Measurements from ENCODE around the gene DAG1.

Gene DAG1

DNA sequence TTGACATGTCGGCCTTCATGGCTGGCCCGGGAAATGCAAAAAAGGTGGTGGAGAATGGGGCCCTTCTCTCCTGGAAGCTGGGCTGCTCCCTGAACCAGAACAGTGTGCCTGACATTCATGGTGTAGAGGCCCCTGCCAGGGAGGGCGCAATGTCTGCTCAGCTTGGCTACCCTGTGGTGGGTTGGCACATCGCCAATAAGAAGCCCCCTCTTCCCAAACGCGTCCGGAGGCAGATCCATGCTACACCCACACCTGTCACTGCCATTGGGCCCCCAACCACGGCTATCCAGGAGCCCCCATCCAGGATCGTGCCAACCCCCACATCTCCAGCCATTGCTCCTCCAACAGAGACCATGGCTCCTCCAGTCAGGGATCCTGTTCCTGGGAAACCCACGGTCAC is 61.2 kb downstream of the DAG1 start:
- Mint-ChIP-seq H3K27ac (ENCODE audit: low read depth) (no peak overlapping the region), H3K27me3 (no peaks in the 10 kb centered on the region), H3K4me3 (no peak overlapping the region), H3K4me1 (peaks cover 13% of the 10 kb centered on the region), H3K9me3 (no peaks in the 10 kb centered on the region), H3K36me3 (ENCODE audit: insufficient read depth) (peaks cover 13% of the 10 kb centered on the region)
- ATAC-seq (replicated peaks; ENCODE audit: extremely low read depth, poor library complexity, severe bottlenecking) (no peak), DNase-seq (ENCODE audit: low spot score in 2 of 2) (no peak)

- peaks cover 13% of the 10 kb centered on the region for H3K36me3 Mint-ChIP-seq (ENCODE audit: insufficient read depth)
- H3K4me3 Mint-ChIP-seq = no peak overlapping the region
- peaks cover 13% of the 10 kb centered on the region for H3K4me1 Mint-ChIP-seq
- H3K27me3 Mint-ChIP-seq = no peaks in the 10 kb centered on the region
- ATAC-seq (replicated peaks; ENCODE audit: extremely low read depth, poor library complexity, severe bottlenecking) (no peak), DNase-seq (ENCODE audit: low spot score in 2 of 2) (no peak)
- H3K9me3 Mint-ChIP-seq = no peaks in the 10 kb centered on the region
- H3K27ac Mint-ChIP-seq (ENCODE audit: low read depth) = no peak overlapping the region
These were observed 61.6 kb downstream of the DAG1 start for GRCh38 chr3:49531715-49532114.

DNA sequence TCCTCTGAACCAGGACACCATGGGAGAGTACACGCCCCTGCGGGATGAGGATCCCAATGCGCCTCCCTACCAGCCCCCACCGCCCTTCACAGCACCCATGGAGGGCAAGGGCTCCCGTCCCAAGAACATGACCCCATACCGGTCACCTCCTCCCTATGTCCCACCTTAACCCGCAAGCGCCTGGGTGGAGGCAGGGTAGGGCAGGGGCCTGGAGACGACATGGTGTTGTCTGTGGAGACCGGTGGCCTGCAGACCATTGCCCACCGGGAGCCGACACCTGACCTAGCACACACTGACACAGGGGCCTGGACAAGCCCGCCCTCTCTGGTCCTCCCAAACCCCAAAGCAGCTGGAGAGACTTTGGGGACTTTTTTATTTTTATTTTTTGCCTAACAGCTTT is 63.0 kb downstream of the DAG1 start:
- Mint-ChIP-seq H3K27ac (ENCODE audit: low read depth) (no peak overlapping the region), H3K27me3 (no peaks in the 10 kb centered on the region), H3K4me3 (no peak overlapping the region), H3K36me3 (ENCODE audit: insufficient read depth) (peaks cover 15% of the 10 kb centered on the region), H3K9me3 (no peaks in the 10 kb centered on the region), H3K4me1 (peaks cover 7% of the 10 kb centered on the region)
- ATAC-seq (replicated peaks; ENCODE audit: extremely low read depth, poor library complexity, severe bottlenecking) (no peak), DNase-seq (ENCODE audit: low spot score in 2 of 2) (no peak)

DNA sequence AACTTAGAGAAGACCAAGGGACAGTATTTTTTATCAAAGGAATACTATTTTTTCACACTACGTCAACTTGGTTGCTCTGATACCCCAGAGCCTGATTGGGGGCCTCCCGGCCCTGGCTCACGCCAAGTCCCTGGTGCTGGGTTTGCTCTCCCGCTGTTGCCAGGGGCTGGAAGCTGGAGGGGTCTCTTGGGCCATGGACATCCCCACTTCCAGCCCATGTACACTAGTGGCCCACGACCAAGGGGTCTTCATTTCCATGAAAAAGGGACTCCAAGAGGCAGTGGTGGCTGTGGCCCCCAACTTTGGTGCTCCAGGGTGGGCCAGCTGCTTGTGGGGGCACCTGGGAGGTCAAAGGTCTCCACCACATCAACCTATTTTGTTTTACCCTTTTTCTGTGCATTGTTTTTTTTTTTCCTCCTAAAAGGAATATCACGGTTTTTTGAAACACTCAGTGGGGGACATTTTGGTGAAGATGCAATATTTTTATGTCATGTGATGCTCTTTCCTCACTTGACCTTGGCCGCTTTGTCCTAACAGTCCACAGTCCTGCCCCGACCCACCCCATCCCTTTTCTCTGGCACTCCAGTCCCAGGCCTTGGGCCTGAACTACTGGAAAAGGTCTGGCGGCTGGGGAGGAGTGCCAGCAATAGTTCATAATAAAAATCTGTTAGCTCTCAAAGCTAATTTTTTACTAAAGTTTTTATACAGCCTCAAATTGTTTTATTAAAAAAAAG is 63.9 kb downstream of the DAG1 start:
- peaks cover 7% of the 10 kb centered on the region for H3K4me1 Mint-ChIP-seq
- no peaks in the 10 kb centered on the region for H3K9me3 Mint-ChIP-seq
- H3K4me3 Mint-ChIP-seq = no peak overlapping the region
- peaks cover 15% of the 10 kb centered on the region for H3K36me3 Mint-ChIP-seq (ENCODE audit: insufficient read depth)
- H3K27ac Mint-ChIP-seq (ENCODE audit: low read depth) = no peak overlapping the region
- H3K27me3 Mint-ChIP-seq = no peaks in the 10 kb centered on the region
- ATAC-seq (replicated peaks; ENCODE audit: extremely low read depth, poor library complexity, severe bottlenecking) = no peak
- DNase-seq (ENCODE audit: low spot score in 2 of 2) = no peak

DNA sequence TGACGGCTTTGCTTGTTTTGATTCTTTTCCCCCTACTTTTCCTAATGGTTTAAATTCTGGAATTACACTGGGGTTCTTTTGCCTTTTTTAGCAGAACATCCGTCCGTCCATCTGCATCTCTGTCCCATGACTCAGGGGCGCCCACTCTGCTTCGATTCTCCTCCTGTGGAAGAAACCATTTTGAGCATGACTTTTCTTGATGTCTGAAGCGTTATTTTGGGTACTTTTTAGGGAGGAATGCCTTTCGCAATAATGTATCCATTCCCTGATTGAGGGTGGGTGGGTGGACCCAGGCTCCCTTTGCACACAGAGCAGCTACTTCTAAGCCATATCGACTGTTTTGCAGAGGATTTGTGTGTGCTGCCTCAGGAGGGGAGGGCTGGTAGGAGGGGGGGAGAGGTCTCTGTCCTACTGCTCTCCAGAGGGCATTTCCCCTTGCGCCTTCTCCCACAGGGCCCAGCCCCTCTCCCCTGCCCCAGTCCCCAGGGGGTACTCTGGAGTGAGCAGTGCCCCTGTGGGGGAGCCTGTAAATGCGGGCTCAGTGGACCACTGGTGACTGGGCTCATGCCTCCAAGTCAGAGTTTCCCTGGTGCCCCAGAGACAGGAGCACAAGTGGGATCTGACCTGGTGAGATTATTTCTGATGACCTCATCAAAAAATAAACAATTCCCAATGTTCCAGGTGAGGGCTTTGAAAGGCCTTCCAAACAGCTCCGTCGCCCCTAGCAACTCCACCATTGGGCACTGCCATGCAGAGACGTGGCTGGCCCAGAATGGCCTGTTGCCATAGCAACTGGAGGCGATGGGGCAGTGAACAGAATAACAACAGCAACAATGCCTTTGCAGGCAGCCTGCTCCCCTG is 64.7 kb downstream of the DAG1 start:
- H3K27me3 Mint-ChIP-seq = no peaks in the 10 kb centered on the region
- peaks cover 15% of the 10 kb centered on the region for H3K36me3 Mint-ChIP-seq (ENCODE audit: insufficient read depth)
- no peak overlapping the region for H3K4me3 Mint-ChIP-seq
- H3K27ac Mint-ChIP-seq (ENCODE audit: low read depth) = no peak overlapping the region
- peaks cover 10% of the 10 kb centered on the region for H3K4me1 Mint-ChIP-seq
- DNase-seq (ENCODE audit: low spot score in 2 of 2) (no peak), ATAC-seq (replicated peaks; ENCODE audit: extremely low read depth, poor library complexity, severe bottlenecking) (no peak)
- H3K9me3 Mint-ChIP-seq = no peaks in the 10 kb centered on the region

- ATAC-seq (replicated peaks; ENCODE audit: extremely low read depth, poor library complexity, severe bottlenecking) = no peak
- DNase-seq (ENCODE audit: low spot score in 2 of 2) = no peak
- no peaks in the 10 kb centered on the region for H3K27me3 Mint-ChIP-seq
- H3K4me3 Mint-ChIP-seq = no peak overlapping the region
- peaks cover 5% of the 10 kb centered on the region for H3K4me1 Mint-ChIP-seq
- no peaks in the 10 kb centered on the region for H3K9me3 Mint-ChIP-seq
- peaks cover 10% of the 10 kb centered on the region for H3K36me3 Mint-ChIP-seq (ENCODE audit: insufficient read depth)
- H3K27ac Mint-ChIP-seq (ENCODE audit: low read depth) = no peak overlapping the region
These were observed 66.2 kb downstream of the DAG1 start for GRCh38 chr3:49535971-49536874.

DNA sequence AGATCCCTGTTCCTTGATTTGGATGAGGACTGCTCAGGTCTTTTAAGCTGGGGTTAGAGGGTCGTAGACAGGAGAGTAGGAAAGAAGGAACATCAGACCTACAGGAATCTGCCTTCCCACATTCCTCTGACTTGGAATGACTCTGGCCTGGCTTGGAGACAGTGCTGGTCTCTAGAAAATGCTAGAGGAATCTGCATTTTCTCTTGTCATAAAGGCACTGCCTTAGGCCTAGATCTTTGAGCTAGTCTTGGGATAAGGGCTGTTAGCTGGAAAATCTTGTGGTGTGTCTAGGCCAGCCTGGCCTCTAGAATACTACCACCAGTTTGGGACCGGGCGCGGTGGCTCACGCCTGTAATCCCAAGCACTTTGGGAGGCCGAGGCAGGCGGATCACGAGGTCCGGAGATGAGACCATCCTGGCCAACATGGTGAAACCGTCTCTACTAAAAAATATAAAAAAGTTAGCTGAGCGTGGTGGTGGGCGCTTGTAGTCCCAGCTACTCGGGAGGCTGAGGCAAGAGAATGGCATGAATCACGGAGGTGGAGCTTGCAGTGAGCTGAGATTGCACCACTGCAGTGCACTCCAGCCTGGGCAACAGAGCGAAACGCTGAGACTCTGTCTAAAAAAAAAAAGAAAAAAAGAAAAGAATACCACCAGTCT is 66.9 kb downstream of the DAG1 start:
- no peak overlapping the region for H3K4me3 Mint-ChIP-seq
- no peak for ATAC-seq (replicated peaks; ENCODE audit: extremely low read depth, poor library complexity, severe bottlenecking)

DNA sequence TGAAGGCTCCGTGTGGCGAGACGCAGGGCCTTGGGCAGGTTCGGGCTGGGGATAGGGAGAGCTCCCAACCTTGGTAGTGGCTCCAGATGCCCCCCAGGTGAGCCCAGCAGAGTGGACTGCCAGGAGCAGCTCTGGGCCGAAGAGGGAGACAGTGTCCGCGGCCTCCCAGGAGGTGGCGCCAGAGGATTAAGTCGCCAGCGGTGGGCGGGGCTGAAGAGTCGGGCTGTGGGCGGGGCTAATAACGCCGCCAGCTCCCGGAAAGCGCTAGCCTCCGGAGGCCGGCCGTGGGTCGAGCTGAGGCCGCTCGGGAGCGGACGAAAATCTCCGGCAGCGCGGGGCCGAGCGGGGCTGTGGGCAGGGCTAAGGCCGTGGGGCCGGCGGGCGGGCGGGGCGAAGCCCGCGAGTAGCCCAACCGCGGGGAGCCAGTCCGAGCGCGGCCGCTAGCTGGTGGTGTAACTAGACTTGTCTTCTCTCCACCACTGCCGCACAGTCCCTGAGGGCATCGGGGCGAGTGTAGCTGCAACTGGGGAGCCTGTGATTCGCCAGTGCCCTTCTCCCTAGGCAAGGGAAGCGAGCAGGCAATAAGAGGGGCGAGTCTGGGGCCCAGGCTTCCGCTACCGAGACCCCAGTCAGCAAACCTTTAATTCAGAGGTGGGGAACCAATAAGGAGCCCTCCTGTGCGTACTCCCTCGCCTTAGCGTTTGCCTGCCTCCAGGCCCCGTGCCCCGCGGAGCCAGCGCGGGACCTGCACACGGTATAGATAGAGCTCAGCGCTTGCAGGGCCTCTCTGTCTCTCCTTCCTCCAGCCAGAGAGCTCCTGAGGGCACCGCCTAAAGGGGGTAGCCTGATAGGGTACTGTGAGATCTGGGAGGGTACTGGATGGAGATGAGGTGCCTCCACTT is 69.8 kb downstream of the DAG1 start:
- Mint-ChIP-seq H3K27ac (ENCODE audit: low read depth) (peak overlapping the region; percentile 25), H3K4me1 (peaks cover 5% of the 10 kb centered on the region), H3K27me3 (peaks cover 12% of the 10 kb centered on the region), H3K36me3 (ENCODE audit: insufficient read depth) (peaks cover 2% of the 10 kb centered on the region), H3K4me3 (peak overlapping the region; percentile 73), H3K9me3 (no peaks in the 10 kb centered on the region)
- DNase-seq (ENCODE audit: low spot score in 2 of 2) (peak; percentile 85 to 98), ATAC-seq (replicated peaks; ENCODE audit: extremely low read depth, poor library complexity, severe bottlenecking) (peak; percentile 86)

More for the DNA sequence above, 66.9 kb downstream of the DAG1 start:
- DNase-seq (ENCODE audit: low spot score in 2 of 2) = no peak
- Mint-ChIP-seq H3K36me3 (ENCODE audit: insufficient read depth) (peaks cover 6% of the 10 kb centered on the region), H3K27ac (ENCODE audit: low read depth) (peak overlapping the region; percentile 38), H3K9me3 (no peaks in the 10 kb centered on the region), H3K4me1 (peaks cover 5% of the 10 kb centered on the region), H3K27me3 (no peaks in the 10 kb centered on the region)

DNA sequence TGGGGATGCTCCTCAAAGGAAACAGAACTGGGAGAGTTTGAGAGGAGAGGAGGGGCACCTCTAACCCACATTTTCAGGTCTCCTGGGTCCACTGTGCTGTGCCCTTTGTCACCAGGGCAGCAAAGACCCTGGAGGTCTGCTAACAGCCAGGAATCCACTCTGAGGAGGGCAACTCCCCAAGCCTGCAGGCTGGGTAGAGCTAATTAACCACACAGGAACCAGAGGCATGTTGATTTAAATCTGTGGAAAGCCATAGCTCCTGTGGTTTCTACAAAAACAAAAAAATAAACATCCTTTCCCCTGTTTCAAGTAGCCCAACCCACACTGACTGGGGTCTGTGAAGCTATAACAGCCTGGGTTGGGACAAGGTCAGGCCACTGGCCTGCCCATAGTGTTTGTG is 82.0 kb downstream of the DAG1 start:
- Mint-ChIP-seq H3K4me1 (peaks cover 16% of the 10 kb centered on the region), H3K4me3 (peak overlapping the region; percentile 20), H3K9me3 (no peaks in the 10 kb centered on the region), H3K27ac (ENCODE audit: low read depth) (no peak overlapping the region), H3K27me3 (peaks cover 26% of the 10 kb centered on the region), H3K36me3 (ENCODE audit: insufficient read depth) (peaks cover 16% of the 10 kb centered on the region)
- DNase-seq (ENCODE audit: low spot score in 2 of 2) (no peak), ATAC-seq (replicated peaks; ENCODE audit: extremely low read depth, poor library complexity, severe bottlenecking) (no peak)

- Mint-ChIP-seq H3K27ac (ENCODE audit: low read depth) (peak overlapping the region; percentile 71), H3K9me3 (no peaks in the 10 kb centered on the region), H3K27me3 (peaks cover 31% of the 10 kb centered on the region), H3K4me3 (peak overlapping the region; percentile 85), H3K36me3 (ENCODE audit: insufficient read depth) (peaks cover 16% of the 10 kb centered on the region), H3K4me1 (peaks cover 16% of the 10 kb centered on the region)
- ATAC-seq (replicated peaks; ENCODE audit: extremely low read depth, poor library complexity, severe bottlenecking) (no peak), DNase-seq (ENCODE audit: low spot score in 2 of 2) (no peak)
These were observed 83.2 kb downstream of the DAG1 start for GRCh38 chr3:49553324-49553691.

Data from central memory CD8-positive, alpha-beta T cell (primary cell).